ENCODE results near the gene ST8SIA6.
"Not testable (repeated sequence)": the region's sequence is repeated elsewhere in the genome, so short reads cannot be mapped to it uniquely, and the experiment has no call there.

The ST8SIA6 gene, protein sequence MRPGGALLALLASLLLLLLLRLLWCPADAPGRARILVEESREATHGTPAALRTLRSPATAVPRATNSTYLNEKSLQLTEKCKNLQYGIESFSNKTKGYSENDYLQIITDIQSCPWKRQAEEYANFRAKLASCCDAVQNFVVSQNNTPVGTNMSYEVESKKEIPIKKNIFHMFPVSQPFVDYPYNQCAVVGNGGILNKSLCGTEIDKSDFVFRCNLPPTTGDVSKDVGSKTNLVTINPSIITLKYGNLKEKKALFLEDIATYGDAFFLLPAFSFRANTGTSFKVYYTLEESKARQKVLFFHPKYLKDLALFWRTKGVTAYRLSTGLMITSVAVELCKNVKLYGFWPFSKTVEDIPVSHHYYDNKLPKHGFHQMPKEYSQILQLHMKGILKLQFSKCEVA
- long read RNA-seq, partial matches to known transcripts = 0 of 2 reads
- long read RNA-seq, other reads (novel, unspliced or antisense) = 2 of 2 reads

DNA sequence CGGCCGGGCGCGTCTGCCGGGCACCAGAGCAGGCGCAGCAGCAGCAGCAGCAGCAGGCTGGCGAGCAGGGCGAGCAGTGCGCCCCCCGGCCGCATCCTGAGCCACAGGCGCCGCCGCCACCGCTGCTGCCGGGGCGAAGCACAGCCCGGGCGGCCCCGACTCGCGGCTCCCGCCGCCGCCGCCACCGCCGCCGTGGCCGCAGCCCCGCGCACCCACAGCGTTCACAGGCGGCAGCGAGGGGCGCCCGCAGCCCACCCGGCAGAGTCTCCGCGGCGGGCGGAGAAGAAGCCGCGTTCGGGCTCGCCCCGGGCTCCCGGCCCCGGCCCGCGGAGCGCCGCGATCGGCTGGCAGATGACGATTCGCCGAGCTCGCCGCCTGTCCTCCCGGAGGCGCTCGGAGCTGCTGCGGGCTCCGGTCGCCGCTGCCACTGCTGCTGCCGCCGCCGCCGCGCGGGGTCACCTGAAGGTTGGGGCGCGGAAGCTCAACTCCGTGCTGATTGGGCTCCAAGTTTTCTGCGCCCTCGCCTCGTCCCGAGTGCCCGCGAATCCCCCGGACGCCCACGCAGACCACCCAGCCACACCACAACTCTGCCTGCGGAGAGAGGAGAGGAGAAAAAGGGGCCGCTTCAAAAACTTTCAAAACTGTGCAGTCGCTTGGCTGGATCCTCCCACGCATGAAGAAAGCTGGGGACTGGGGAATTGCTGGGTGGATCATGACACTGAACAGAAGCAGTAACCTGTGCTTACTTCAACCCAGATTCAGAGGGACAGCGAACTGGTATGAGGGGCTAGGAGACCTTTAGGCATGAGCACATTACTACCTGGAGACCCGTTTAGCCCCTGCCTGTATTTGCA, at the start of gene ST8SIA6:
ST8SIA6 (minus strand) TSS at position 435 of the 854 bp plus-strand sequence; CDS start at position 95, 340 bp downstream.
- TF ChIP-seq REST (IDR thresholded peaks at IDR 0.05; ENCODE audit: insufficient replicate concordance, low read depth) (no peak), POLR2AphosphoS5 (IDR thresholded peaks at IDR 0.05; ENCODE audit: low read depth) (no peak), SPI1 (IDR thresholded peaks at IDR 0.05; ENCODE audit: borderline replicate concordance, low read depth) (no peak), CTCF (IDR thresholded peaks at IDR 0.05; ENCODE audit: insufficient read depth, low read length) (no peak), GABPA (IDR thresholded peaks at IDR 0.05; ENCODE audit: low read depth) (no peak)
- Histone ChIP-seq H3K4me3 (replicated peaks; ENCODE audit: insufficient read depth, low read length) (no peak within 1 kb of the TSS), H3K27me3 (ENCODE audit: insufficient read depth, poor library complexity, severe bottlenecking) (peaks cover 5% of the 10 kb centered on the region), H3K27ac (replicated peaks) (no peak within 1 kb of the TSS)
- peak in 1 of 2 experiments; percentile 1 for DNase-seq (ENCODE audit: low read depth in 1 of 2, low spot score in 1 of 2)

- Histone ChIP-seq H3K27me3 (ENCODE audit: insufficient read depth, poor library complexity, severe bottlenecking) (no peaks in the 10 kb centered on the region), H3K4me3 (replicated peaks; ENCODE audit: insufficient read depth, low read length) (no peak overlapping the region), H3K27ac (replicated peaks) (no peak overlapping the region)
- TF ChIP-seq POLR2AphosphoS5 (IDR thresholded peaks at IDR 0.05; ENCODE audit: low read depth) (no peak), CTCF (IDR thresholded peaks at IDR 0.05; ENCODE audit: insufficient read depth, low read length) (no peak), SPI1 (IDR thresholded peaks at IDR 0.05; ENCODE audit: borderline replicate concordance, low read depth) (no peak), REST (IDR thresholded peaks at IDR 0.05; ENCODE audit: insufficient replicate concordance, low read depth) (no peak), GABPA (IDR thresholded peaks at IDR 0.05; ENCODE audit: low read depth) (no peak)
- no peak for DNase-seq (ENCODE audit: low read depth in 1 of 2, low spot score in 1 of 2)
These were observed 49.4 kb upstream of the ST8SIA6 start for GRCh38 chr10:17503795-17504194.

GRCh38 chr10:17502814-17503213, 48.4 kb upstream of the ST8SIA6 start:
- H3K27me3 ChIP-seq (ENCODE audit: insufficient read depth, poor library complexity, severe bottlenecking) = no peaks in the 10 kb centered on the region
- no peak for DNase-seq (ENCODE audit: low read depth in 1 of 2, low spot score in 1 of 2)
- no peak overlapping the region for H3K4me3 ChIP-seq (replicated peaks; ENCODE audit: insufficient read depth, low read length)
- H3K27ac ChIP-seq (replicated peaks) = no peak overlapping the region
- TF ChIP-seq REST (IDR thresholded peaks at IDR 0.05; ENCODE audit: insufficient replicate concordance, low read depth) (no peak), POLR2AphosphoS5 (IDR thresholded peaks at IDR 0.05; ENCODE audit: low read depth) (no peak), SPI1 (IDR thresholded peaks at IDR 0.05; ENCODE audit: borderline replicate concordance, low read depth) (no peak), CTCF (IDR thresholded peaks at IDR 0.05; ENCODE audit: insufficient read depth, low read length) (no peak), GABPA (IDR thresholded peaks at IDR 0.05; ENCODE audit: low read depth) (no peak)

DNA sequence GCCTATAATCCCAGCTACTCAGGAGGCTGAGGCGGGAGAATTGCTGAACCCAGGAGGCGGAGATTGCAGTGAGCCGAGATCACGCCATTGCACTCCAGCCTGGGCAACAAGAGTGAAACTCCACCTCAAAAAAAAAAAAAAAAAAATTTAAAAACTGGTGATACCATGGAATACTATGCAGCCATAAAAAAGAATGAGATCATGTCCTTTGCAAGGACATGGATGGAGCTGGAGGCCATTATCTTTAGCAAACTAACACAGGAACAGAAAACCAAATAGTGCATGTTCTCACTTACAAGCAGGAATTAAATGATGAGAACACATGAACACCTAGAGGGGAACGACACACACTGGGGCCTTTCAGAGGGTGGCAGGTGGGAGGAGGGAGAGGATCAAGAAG, 44.6 kb upstream of the ST8SIA6 start:
- not testable (repeated sequence) for DNase-seq (ENCODE audit: low read depth in 1 of 2, low spot score in 1 of 2); H3K27me3 ChIP-seq (ENCODE audit: insufficient read depth, poor library complexity, severe bottlenecking); H3K4me3 ChIP-seq (replicated peaks; ENCODE audit: insufficient read depth, low read length); H3K27ac ChIP-seq (replicated peaks)
